ENCODE results near the gene VWA3A.
"Not testable (repeated sequence)": the region's sequence is repeated elsewhere in the genome, so short reads cannot be mapped to it uniquely, and the experiment has no call there.

Gene VWA3A

DNA sequence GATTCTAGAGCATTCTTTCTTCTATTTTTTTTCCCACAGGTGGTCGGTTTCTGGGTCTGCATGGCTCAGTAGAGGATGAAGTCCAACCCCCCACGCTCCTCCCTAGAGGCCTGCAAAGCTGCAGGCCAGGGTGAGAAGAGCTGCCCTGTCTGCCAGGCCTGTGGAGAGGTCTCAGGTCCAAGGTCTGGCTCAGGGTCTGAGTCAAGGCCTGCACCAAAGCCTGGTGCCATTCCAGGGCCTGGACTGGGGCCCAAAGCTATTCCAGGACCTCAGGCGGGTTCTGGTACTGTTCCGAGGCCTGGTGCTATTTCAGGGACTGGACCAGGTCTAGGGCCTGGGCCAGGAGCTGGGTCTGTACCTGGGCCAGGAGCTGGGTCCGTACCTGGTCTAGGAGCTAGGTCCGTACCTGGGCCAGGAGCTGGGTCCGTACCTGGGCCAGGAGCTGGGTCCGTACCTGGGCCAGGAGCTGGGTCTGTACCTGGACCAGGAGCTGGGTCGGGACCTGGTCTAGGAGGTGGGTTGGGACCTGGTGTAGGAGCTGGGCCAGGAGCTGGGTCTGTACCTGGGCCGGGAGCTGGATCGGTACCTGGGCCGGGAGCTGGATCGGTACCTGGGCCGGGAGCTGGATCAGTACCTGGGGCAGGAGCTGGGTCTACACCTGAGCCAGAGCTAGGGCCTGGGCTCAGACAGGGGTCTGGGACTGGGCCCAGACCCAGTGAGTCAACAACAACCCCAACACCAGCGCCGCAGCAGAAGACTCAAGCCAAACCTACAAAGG is 73.4 kb downstream of the VWA3A start:
- H2BK15ac ChIP-seq (replicated peaks; ENCODE audit: low read depth), result no peak overlapping the region
- H3K4ac ChIP-seq (ENCODE audit: low read depth, low read length), result no peak overlapping the region
- H4K8ac ChIP-seq (ENCODE audit: low read depth, low read length), result no peak overlapping the region
- no peak overlapping the region for H3K56ac ChIP-seq (ENCODE audit: low read length)
- H3K4me1 ChIP-seq (ENCODE audit: control insufficient read depth, low read depth, low read length), result no peaks in the 10 kb centered on the region
- no peak overlapping the region for H3K9ac ChIP-seq (ENCODE audit: low read length)
- no peak overlapping the region for H3K23ac ChIP-seq (ENCODE audit: low read length)
- no CpG with 5 or more reads among the region's 16 CpGs for WGBS (ENCODE audit: extremely low coverage, insufficient coverage, low lambda C conversion rate)
- no peak overlapping the region for H4K5ac ChIP-seq (ENCODE audit: low read length)
- no peaks in the 10 kb centered on the region for H3K27me3 ChIP-seq (ENCODE audit: insufficient read depth, low read length, poor library complexity)
- no peaks in the 10 kb centered on the region for H3K36me3 ChIP-seq (ENCODE audit: control insufficient read depth, insufficient read depth, low read length)
- H3K4me2 ChIP-seq (ENCODE audit: low read length), result no peak overlapping the region
- no peaks in the 10 kb centered on the region for H3K79me1 ChIP-seq (ENCODE audit: low read length)
- H3K4me3 ChIP-seq (ENCODE audit: low read length), result no peak overlapping the region
- H3K27ac ChIP-seq (ENCODE audit: low read depth, low read length), result no peak overlapping the region
- no peak overlapping the region for H2BK120ac ChIP-seq (ENCODE audit: low read depth, low read length)
- no peak overlapping the region for H2BK5ac ChIP-seq (ENCODE audit: low read length)
- no peaks in the 10 kb centered on the region for H3K79me2 ChIP-seq (ENCODE audit: control insufficient read depth, insufficient read depth, low read length)
- H3K18ac ChIP-seq (ENCODE audit: low read length), result no peak overlapping the region
- H2AK5ac ChIP-seq (ENCODE audit: low read length), result no peak overlapping the region
- no peak for DNase-seq

DNA sequence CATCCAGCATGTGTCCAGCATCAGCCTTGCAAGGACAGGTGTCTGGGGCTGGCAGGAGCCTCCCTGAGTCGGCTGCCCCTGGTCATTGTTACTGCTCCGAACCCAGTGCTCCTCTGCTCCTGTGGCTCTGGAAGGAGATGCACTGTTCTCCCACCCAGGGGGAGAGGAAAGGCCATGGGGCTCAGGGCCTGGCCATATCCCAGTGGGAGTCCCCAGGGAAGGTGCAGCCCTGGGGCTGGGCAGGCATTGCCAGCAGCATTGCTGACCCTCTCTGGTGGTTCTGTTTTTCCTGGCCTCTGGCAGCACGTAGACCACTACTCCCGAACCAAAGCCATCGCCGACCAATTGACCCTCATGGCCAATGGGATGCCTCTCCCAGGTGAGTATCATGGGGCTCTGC is 79.6 kb downstream of the VWA3A start:
- no peaks in the 10 kb centered on the region for H3K79me2 ChIP-seq (ENCODE audit: control insufficient read depth, insufficient read depth, low read length)
- no peak overlapping the region for H2BK5ac ChIP-seq (ENCODE audit: low read length)
- no peak overlapping the region for H2BK120ac ChIP-seq (ENCODE audit: low read depth, low read length)
- no peak overlapping the region for H4K8ac ChIP-seq (ENCODE audit: low read depth, low read length)
- no peak overlapping the region for H3K18ac ChIP-seq (ENCODE audit: low read length)
- no peak overlapping the region for H4K5ac ChIP-seq (ENCODE audit: low read length)
- no peak overlapping the region for H2BK15ac ChIP-seq (replicated peaks; ENCODE audit: low read depth)
- H3K4ac ChIP-seq (ENCODE audit: low read depth, low read length), result no peak overlapping the region
- H3K56ac ChIP-seq (ENCODE audit: low read length), result no peak overlapping the region
- H3K4me2 ChIP-seq (ENCODE audit: low read length), result no peak overlapping the region
- DNase-seq, result no peak
- H3K23ac ChIP-seq (ENCODE audit: low read length), result no peak overlapping the region
- H3K4me3 ChIP-seq (ENCODE audit: low read length), result no peak overlapping the region
- no CpG with 5 or more reads among the region's 6 CpGs for WGBS (ENCODE audit: extremely low coverage, insufficient coverage, low lambda C conversion rate)
- H3K27me3 ChIP-seq (ENCODE audit: insufficient read depth, low read length, poor library complexity), result no peaks in the 10 kb centered on the region
- no peak overlapping the region for H3K27ac ChIP-seq (ENCODE audit: low read depth, low read length)
- no peaks in the 10 kb centered on the region for H3K79me1 ChIP-seq (ENCODE audit: low read length)
- H3K9ac ChIP-seq (ENCODE audit: low read length), result no peak overlapping the region
- no peaks in the 10 kb centered on the region for H3K36me3 ChIP-seq (ENCODE audit: control insufficient read depth, insufficient read depth, low read length)
- no peaks in the 10 kb centered on the region for H3K4me1 ChIP-seq (ENCODE audit: control insufficient read depth, low read depth, low read length)
- H2AK5ac ChIP-seq (ENCODE audit: low read length), result no peak overlapping the region

DNA sequence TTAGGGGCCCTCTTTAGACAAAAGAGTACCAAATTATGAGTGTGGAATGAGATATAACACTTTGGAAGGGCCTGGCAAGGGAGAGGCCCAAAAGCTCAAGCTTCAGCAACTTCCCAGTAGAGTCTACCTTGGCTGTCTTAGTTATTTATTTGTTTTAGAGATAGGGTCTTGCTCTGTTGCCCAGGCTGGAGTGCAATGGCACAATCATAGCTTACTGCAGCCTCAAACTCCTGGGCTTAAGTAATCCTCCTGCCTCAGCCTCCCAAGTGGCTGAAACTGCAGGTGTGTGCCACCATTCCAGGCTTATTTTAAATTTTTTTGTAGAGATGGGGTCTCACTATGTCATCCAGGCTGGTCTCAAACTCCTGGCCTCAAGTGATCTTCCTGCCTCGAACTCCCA is 80.3 kb downstream of the VWA3A start:
- H3K27ac ChIP-seq (ENCODE audit: low read depth, low read length); H3K4me2 ChIP-seq (ENCODE audit: low read length); H3K9ac ChIP-seq (ENCODE audit: low read length); H2BK15ac ChIP-seq (replicated peaks; ENCODE audit: low read depth); H3K79me2 ChIP-seq (ENCODE audit: control insufficient read depth, insufficient read depth, low read length); H3K56ac ChIP-seq (ENCODE audit: low read length); H2BK120ac ChIP-seq (ENCODE audit: low read depth, low read length); H3K18ac ChIP-seq (ENCODE audit: low read length); H4K8ac ChIP-seq (ENCODE audit: low read depth, low read length); H3K27me3 ChIP-seq (ENCODE audit: insufficient read depth, low read length, poor library complexity); H4K5ac ChIP-seq (ENCODE audit: low read length); H2BK5ac ChIP-seq (ENCODE audit: low read length); H3K4me3 ChIP-seq (ENCODE audit: low read length); H3K4me1 ChIP-seq (ENCODE audit: control insufficient read depth, low read depth, low read length); H3K36me3 ChIP-seq (ENCODE audit: control insufficient read depth, insufficient read depth, low read length); H3K79me1 ChIP-seq (ENCODE audit: low read length); H2AK5ac ChIP-seq (ENCODE audit: low read length); H3K4ac ChIP-seq (ENCODE audit: low read depth, low read length); DNase-seq; H3K23ac ChIP-seq (ENCODE audit: low read length): not testable (repeated sequence)
- WGBS (ENCODE audit: extremely low coverage, insufficient coverage, low lambda C conversion rate), result no CpG with 5 or more reads among the region's 1 CpG

DNA sequence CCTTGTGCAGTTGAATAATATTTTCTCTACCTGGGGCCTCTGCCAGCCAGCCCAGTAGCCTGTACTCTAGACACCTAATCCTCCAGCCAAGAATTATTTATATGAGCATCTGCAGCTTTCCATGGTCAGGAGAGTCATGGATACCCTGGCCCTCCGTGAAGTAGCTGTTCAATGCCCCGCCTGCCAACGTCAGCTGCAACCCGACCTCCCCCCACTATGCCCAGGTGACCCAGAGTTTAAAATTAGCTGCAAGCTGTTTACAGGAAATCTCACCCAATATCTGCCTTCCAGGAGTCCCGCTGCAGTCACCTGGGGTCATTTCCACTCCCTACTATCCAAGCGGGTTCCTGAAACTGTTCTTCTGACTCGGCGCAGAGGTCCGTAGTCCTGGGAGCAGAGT is 82.3 kb downstream of the VWA3A start:
- no peak overlapping the region for H2BK120ac ChIP-seq (ENCODE audit: low read depth, low read length)
- no peak overlapping the region for H2BK15ac ChIP-seq (replicated peaks; ENCODE audit: low read depth)
- no peak overlapping the region for H3K4me2 ChIP-seq (ENCODE audit: low read length)
- H4K8ac ChIP-seq (ENCODE audit: low read depth, low read length), result no peak overlapping the region
- H3K56ac ChIP-seq (ENCODE audit: low read length), result no peak overlapping the region
- H3K27me3 ChIP-seq (ENCODE audit: insufficient read depth, low read length, poor library complexity), result no peaks in the 10 kb centered on the region
- H3K36me3 ChIP-seq (ENCODE audit: control insufficient read depth, insufficient read depth, low read length), result no peaks in the 10 kb centered on the region
- WGBS (ENCODE audit: extremely low coverage, insufficient coverage, low lambda C conversion rate), result no CpG with 5 or more reads among the region's 9 CpGs
- H3K79me2 ChIP-seq (ENCODE audit: control insufficient read depth, insufficient read depth, low read length), result no peaks in the 10 kb centered on the region
- H3K4me1 ChIP-seq (ENCODE audit: control insufficient read depth, low read depth, low read length), result no peaks in the 10 kb centered on the region
- no peak overlapping the region for H3K9ac ChIP-seq (ENCODE audit: low read length)
- no peak overlapping the region for H2AK5ac ChIP-seq (ENCODE audit: low read length)
- no peak overlapping the region for H3K4ac ChIP-seq (ENCODE audit: low read depth, low read length)
- no peak overlapping the region for H4K5ac ChIP-seq (ENCODE audit: low read length)
- no peaks in the 10 kb centered on the region for H3K79me1 ChIP-seq (ENCODE audit: low read length)
- no peak for DNase-seq
- no peak overlapping the region for H2BK5ac ChIP-seq (ENCODE audit: low read length)
- no peak overlapping the region for H3K27ac ChIP-seq (ENCODE audit: low read depth, low read length)
- no peak overlapping the region for H3K4me3 ChIP-seq (ENCODE audit: low read length)
- no peak overlapping the region for H3K23ac ChIP-seq (ENCODE audit: low read length)
- H3K18ac ChIP-seq (ENCODE audit: low read length), result no peak overlapping the region

- H3K4ac ChIP-seq (ENCODE audit: low read depth, low read length), result no peak overlapping the region
- H2BK15ac ChIP-seq (replicated peaks; ENCODE audit: low read depth), result no peak overlapping the region
- no peak overlapping the region for H3K4me2 ChIP-seq (ENCODE audit: low read length)
- no peak overlapping the region for H3K23ac ChIP-seq (ENCODE audit: low read length)
- H2BK5ac ChIP-seq (ENCODE audit: low read length), result no peak overlapping the region
- H3K36me3 ChIP-seq (ENCODE audit: control insufficient read depth, insufficient read depth, low read length), result no peaks in the 10 kb centered on the region
- H3K27ac ChIP-seq (ENCODE audit: low read depth, low read length), result no peak overlapping the region
- WGBS (ENCODE audit: extremely low coverage, insufficient coverage, low lambda C conversion rate), result no CpG with 5 or more reads among the region's 18 CpGs
- no peak overlapping the region for H3K18ac ChIP-seq (ENCODE audit: low read length)
- no peaks in the 10 kb centered on the region for H3K4me1 ChIP-seq (ENCODE audit: control insufficient read depth, low read depth, low read length)
- no peak overlapping the region for H2AK5ac ChIP-seq (ENCODE audit: low read length)
- no peaks in the 10 kb centered on the region for H3K27me3 ChIP-seq (ENCODE audit: insufficient read depth, low read length, poor library complexity)
- H3K79me1 ChIP-seq (ENCODE audit: low read length), result no peaks in the 10 kb centered on the region
- no peak overlapping the region for H3K4me3 ChIP-seq (ENCODE audit: low read length)
- no peaks in the 10 kb centered on the region for H3K79me2 ChIP-seq (ENCODE audit: control insufficient read depth, insufficient read depth, low read length)
- no peak overlapping the region for H4K5ac ChIP-seq (ENCODE audit: low read length)
- H2BK120ac ChIP-seq (ENCODE audit: low read depth, low read length), result no peak overlapping the region
- no peak overlapping the region for H3K9ac ChIP-seq (ENCODE audit: low read length)
- no peak for DNase-seq
- H4K8ac ChIP-seq (ENCODE audit: low read depth, low read length), result no peak overlapping the region
- H3K56ac ChIP-seq (ENCODE audit: low read length), result no peak overlapping the region
Observed at GRCh38 chr16:22177968-22178930, 85.9 kb downstream of the VWA3A start.

Data from mesendoderm (in vitro differentiated cells).